GM18861 (cell line): ENCODE data around the gene IRF2BP1.

ENCODE experiments used
- ATAC-seq: cut with Tn5 transposase; IDR thresholded peaks from one replicate; pipeline ENCODE4 v1.9.1; 2021; ENCODE audit not compliant: unreplicated experiment

Gene IRF2BP1

DNA sequence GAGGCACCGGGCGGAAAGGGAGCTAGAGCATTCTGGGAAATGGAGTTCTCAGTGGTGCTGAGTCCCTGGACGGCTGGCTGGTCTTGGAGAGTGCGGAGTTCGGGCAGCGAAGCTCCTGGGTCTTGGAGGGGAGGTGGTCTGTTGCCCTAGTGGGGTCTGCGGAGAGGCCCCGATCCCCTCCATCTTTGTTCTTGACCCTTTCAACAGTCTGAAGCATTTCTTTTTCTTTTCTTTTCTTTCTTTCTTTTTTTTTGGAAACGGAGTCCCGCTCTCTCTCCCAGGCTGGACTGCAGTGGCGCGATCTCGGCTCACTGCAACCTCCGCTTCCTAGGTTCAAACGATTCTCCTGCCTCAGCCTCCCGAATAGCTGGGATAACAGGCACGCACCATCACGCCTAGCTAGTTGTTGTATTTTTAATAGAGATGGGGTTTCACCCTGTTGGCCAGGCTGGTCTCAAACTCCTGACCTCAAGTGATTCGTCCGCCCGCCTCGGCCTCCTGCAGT lies 22.6 kb downstream of the IRF2BP1 start:
- no peak for ATAC-seq

DNA sequence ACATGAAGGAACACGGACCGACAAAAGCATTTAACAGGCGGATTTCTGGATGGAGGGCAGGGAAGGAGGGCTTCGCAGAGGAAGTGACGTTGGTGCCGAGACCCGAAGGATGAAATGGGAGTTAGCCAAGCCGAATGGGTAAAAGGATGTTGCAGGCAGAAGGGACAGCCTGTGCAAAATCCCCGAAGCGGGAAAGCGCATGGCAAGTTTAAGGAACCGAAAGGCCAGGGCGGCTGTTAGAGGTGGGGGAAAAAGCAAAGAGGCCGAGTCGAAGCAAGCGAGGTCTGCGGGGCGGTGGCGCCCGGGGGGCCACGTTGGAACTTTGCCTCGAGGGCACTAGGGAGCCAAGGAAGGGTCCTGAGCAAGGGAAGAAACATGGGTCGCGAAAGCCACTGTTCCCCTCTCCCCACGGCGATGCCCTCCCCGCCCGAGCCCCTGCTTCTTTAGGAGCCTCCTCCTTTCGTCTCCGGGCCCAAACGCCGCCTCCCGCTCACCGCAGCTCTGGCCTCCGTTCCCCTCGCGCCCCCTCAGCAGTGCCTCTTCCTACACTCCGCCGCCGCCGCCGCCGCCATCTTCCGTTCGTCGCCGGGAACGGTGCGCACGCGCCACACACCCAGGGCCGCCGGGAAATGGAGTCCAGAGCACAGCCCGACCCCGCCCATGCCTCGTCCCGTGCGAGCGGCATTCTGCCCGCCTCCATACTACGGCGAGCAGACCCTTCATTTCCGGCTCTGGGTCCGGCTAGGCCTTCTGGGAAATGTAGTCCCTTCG lies 23.2 kb downstream of the IRF2BP1 start, which contains the start of gene SYMPK:
Gene SYMPK, minus strand, starts transcription at position 584 of the 771 bp plus-strand sequence. CDS start 8,652 bp downstream, outside the sequence.
- ATAC-seq = peak; percentile 82

DNA sequence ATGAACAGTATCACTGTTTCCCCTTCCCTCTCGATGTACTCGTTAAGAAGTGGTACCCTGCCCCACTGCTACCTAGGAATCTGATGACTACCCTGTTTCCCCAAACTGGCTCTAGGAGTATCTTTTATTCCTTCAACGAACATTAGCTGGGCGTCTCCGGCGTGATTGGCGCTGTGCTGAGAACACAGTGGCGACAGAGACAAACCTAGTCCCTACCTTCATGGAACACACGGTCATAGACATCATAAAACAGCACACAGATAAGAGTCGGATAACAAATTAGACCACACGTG lies 23.7 kb downstream of the IRF2BP1 start:
- no peak for ATAC-seq

DNA sequence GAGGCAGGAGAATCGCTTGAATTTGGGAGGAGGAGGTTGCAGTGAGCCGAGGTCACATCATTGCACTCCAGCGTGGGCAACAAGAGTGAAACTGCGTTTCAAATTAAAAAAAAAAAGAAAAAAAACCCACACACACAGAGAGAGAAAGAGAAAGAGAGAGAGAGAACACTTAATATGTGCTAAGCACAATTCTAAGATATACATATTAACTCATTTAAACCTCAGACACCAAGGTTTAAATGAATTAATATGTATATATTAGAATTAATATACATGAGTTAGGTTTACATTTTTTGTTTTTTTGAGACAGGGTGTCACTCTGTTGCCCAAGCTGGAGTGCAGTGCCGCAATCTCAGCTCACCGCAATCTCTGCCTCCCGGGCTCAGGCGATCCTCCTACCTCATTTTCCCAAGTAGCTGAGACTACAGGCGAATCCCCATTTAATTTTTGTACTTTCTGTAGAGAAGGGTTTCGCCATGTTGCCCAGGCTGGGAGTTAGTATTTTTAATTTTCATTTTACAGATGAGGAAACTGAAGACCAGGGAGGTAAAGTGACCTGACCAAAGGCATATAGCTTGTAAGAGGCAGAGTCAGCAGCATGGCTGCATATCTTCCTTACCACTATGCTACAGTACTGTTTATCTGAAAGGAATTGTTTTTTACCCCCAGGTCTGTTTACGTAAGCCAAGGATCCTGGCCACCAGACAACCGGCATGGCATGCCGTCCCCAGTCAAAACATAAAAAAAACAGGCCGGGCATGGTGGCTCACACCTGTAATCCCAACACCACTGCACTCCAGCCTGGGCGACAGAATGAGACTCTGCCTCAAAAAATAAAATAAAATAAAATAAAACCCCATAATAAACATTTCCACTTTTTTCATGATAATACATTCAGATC lies 25.3 kb downstream of the IRF2BP1 start:
- ATAC-seq = no peak

DNA sequence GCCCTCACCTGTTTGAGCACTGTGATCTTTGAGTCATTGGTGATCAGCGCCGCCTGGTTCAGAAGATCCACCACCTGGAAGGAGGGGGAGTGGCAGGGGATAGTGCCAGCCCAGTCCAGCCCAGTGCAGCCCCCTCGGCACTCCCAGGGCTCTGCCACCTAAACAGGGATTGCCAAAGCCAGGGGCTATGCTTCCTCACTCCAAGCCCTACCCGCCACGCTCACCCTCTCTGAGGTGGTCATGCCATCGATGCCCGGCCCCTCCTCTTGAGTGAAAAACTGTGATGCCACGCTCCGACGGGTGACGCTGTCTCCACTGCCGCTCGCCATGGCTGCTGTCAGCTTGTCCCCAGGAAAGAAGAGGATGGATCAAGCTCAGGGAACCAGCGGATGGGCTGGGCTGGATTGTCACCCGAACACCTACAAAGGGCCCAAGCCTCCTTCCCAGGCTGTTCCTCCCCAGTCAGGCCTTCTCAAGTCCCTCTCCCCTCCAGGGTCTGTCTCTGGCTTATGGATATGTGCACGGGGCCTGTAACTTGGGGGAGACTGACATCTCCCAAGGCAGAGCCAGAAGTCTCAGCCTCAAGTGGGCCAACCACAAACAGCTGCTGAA lies 31.7 kb downstream of the IRF2BP1 start:
- ATAC-seq = no peak

DNA sequence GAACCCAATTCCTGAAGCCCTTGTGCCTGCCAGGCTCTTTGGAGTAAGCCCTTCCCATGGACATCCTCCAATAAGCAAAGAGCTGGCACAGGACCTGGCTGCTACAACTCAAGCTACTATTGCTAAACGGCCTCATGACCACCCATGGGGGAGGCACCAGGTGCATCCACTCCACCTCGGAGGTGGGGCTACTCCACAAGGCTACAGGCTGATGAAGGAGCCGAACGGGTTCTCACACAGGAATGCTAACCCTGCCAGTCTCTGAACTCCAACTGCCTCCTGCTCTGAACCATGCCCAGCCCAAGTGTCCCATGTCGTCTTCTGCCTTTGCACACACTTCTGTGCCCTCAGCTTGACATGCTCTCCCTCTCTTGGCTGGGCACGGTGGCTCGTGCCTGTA lies 33.0 kb downstream of the IRF2BP1 start:
- ATAC-seq = no peak

DNA sequence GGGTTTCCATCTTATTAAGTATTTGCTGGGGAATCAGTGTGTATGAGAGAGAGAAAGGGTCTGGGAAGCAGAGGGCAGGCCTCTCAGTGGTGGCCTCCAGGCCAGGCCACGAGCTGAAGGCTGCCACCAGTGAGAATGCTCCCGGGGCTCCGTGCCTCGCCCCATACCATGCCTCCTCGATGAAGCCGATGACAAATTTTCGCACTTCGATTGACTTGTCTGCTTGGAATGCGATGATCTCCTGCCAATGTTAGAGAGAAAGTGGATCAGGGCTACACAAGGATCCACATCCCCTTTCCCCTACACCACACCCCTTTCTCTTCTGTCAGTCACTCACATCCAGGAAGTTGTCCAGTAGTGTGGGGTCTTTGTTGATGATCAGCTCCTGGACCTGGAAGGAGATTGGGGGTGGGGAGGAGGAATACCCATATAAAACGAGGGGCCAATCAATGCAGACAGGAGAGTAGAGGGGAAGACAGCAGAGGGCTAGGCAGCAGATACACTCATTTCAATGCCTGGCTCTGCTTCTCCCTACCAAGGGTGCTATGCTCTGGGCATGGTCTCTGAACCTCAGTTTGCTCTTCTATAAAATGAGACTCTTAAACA lies 33.7 kb downstream of the IRF2BP1 start:
- no peak for ATAC-seq

DNA sequence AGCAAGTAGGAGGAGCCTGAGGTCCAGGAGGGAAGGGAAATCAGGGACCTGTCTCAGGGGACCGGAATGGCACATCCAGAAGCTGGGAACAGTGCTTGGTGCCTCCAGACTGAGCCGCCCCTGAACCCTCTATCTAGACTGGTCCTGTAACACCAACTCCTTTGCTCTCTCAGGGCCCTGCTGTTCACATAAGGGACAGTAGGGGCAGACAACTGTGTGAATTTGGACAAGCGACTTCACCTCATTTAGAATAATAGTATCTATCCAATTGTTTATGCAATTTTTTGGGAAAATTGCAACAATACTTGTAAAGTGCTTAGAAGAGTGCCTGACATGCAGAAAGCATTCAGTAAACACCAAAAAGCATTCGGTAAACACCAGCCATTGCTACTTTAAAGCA lies 37.0 kb downstream of the IRF2BP1 start:
- no peak for ATAC-seq

DNA sequence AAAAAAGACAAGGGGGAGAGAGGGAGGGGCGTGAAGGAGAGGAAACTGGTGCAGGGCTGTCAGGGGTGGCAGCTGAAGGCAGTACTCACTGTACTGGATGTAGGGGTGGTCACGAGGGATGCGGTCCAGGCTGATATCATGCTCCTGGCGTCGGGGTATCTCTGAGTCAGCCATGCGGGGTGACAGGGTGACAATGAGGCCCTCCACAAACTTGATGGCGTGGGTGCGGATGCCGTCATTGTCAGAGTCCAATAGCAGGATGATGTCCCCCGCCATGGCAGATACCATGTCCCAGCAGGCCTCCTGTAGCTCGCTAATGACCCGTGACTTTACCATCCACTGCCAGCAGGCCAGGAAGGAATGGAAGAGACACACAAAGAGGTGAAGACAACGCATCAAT lies 38.3 kb downstream of the IRF2BP1 start:
- ATAC-seq = no peak

DNA sequence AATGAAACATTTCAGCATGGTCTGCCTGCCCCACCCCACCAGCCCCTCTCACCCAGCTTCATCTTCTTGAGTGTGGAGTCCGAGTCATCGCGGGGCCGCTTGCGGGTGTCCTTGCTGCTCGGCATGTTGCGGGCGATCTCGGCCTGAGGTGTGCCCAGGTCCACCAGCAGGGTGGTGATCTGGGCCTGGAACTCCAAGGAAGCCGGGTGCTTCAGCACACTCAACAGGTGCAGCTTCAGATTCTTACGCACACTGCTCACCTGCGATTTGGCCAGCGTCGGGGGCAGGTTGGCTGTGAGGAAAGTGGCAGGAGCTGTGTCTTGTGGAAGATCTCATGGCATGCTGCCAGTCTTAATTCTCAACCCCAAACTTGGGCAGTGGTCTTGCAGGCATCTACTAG lies 43.7 kb downstream of the IRF2BP1 start:
- ATAC-seq = no peak

DNA sequence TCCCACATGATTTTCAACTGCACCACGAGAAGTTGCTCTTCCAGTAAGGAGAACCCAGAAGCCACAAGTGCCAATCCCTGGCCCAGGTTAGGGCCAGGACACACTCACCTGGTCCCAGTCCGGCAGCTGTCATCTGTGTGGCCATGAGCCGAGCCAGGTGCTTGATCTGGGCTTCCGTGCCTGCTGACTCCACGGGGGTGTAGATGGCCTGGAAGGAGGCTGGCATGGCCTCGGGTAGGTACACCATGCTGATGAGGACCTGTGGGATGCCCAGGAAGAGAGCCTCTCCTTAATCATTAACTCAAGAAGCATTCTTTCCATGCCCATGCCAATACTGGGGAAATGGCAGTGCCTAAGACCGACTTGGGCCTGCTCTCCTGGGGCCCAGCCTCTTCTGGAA lies 51.0 kb downstream of the IRF2BP1 start:
- ATAC-seq = no peak
